ENCODE results near the gene TRAPPC12. TPM values are rescaled to one million over a fixed set of nuclear protein-coding genes. Genes with fewer than 3 reads are reported as not detected.

The TRAPPC12 gene
- total RNA-seq, 1 donor from 2014 or later, result 130 TPM

- peaks cover 8% of the 10 kb centered on the region for H3K27me3 Mint-ChIP-seq (ENCODE audit: unreplicated experiment)
- no peak overlapping the region for H3K27ac Mint-ChIP-seq (ENCODE audit: unreplicated experiment)
- TF ChIP-seq CTCF (IDR thresholded peaks at IDR 0.05; ENCODE audit: partially characterized antibody, unreplicated experiment), result no peak
- H3K4me3 Mint-ChIP-seq (ENCODE audit: unreplicated experiment), result no peak overlapping the region
- peaks cover 32% of the 10 kb centered on the region for H3K36me3 Mint-ChIP-seq (ENCODE audit: unreplicated experiment)
- H3K9me3 Mint-ChIP-seq (ENCODE audit: unreplicated experiment), result peaks cover 17% of the 10 kb centered on the region
- H3K4me1 Mint-ChIP-seq (ENCODE audit: low read depth, unreplicated experiment), result peaks cover 25% of the 10 kb centered on the region
- no peak for DNase-seq
Observed at GRCh38 chr2:3396920-3397559, 17.5 kb downstream of the TRAPPC12 start.

GRCh38 chr2:3398857-3399256 is 19.4 kb downstream of the TRAPPC12 start:
- no peak for DNase-seq
- Mint-ChIP-seq H3K27ac (ENCODE audit: unreplicated experiment) (peak overlapping the region; percentile 99), H3K27me3 (ENCODE audit: unreplicated experiment) (peaks cover 8% of the 10 kb centered on the region)

GRCh38 chr2:3399381-3399780 is 19.9 kb downstream of the TRAPPC12 start:
- peak overlapping the region; percentile 78 for H3K4me3 Mint-ChIP-seq (ENCODE audit: unreplicated experiment)
- H3K4me1 Mint-ChIP-seq (ENCODE audit: low read depth, unreplicated experiment), result peaks cover 30% of the 10 kb centered on the region
- H3K27me3 Mint-ChIP-seq (ENCODE audit: unreplicated experiment), result peaks cover 8% of the 10 kb centered on the region
- DNase-seq, result no peak
- peaks cover 30% of the 10 kb centered on the region for H3K36me3 Mint-ChIP-seq (ENCODE audit: unreplicated experiment)
- peaks cover 16% of the 10 kb centered on the region for H3K9me3 Mint-ChIP-seq (ENCODE audit: unreplicated experiment)
- peak; percentile 1 for TF ChIP-seq CTCF (IDR thresholded peaks at IDR 0.05; ENCODE audit: partially characterized antibody, unreplicated experiment)
- H3K27ac Mint-ChIP-seq (ENCODE audit: unreplicated experiment), result peak overlapping the region; percentile 99

More at GRCh38 chr2:3398857-3399256, 19.4 kb downstream of the TRAPPC12 start:
- peaks cover 16% of the 10 kb centered on the region for H3K9me3 Mint-ChIP-seq (ENCODE audit: unreplicated experiment)
- H3K4me3 Mint-ChIP-seq (ENCODE audit: unreplicated experiment), result peak overlapping the region; percentile 38
- H3K36me3 Mint-ChIP-seq (ENCODE audit: unreplicated experiment), result peaks cover 25% of the 10 kb centered on the region
- peaks cover 25% of the 10 kb centered on the region for H3K4me1 Mint-ChIP-seq (ENCODE audit: low read depth, unreplicated experiment)
- peak; percentile 25 for TF ChIP-seq CTCF (IDR thresholded peaks at IDR 0.05; ENCODE audit: partially characterized antibody, unreplicated experiment)

GRCh38 chr2:3399829-3400228 is 20.3 kb downstream of the TRAPPC12 start:
- Mint-ChIP-seq H3K9me3 (ENCODE audit: unreplicated experiment) (peaks cover 16% of the 10 kb centered on the region), H3K4me1 (ENCODE audit: low read depth, unreplicated experiment) (peaks cover 34% of the 10 kb centered on the region), H3K4me3 (ENCODE audit: unreplicated experiment) (peak overlapping the region; percentile 79), H3K36me3 (ENCODE audit: unreplicated experiment) (peaks cover 27% of the 10 kb centered on the region), H3K27me3 (ENCODE audit: unreplicated experiment) (peaks cover 8% of the 10 kb centered on the region), H3K27ac (ENCODE audit: unreplicated experiment) (peak overlapping the region; percentile 99)
- peak; percentile 65 for DNase-seq
- no peak for TF ChIP-seq CTCF (IDR thresholded peaks at IDR 0.05; ENCODE audit: partially characterized antibody, unreplicated experiment)

GRCh38 chr2:3403587-3404334 is 24.3 kb downstream of the TRAPPC12 start:
- no peak for TF ChIP-seq CTCF (IDR thresholded peaks at IDR 0.05; ENCODE audit: partially characterized antibody, unreplicated experiment)
- peak overlapping the region; percentile 13 for H3K27ac Mint-ChIP-seq (ENCODE audit: unreplicated experiment)

More at GRCh38 chr2:3403587-3404334, 24.3 kb downstream of the TRAPPC12 start:
- Mint-ChIP-seq H3K9me3 (ENCODE audit: unreplicated experiment) (peaks cover 10% of the 10 kb centered on the region), H3K36me3 (ENCODE audit: unreplicated experiment) (peaks cover 6% of the 10 kb centered on the region), H3K27me3 (ENCODE audit: unreplicated experiment) (peaks cover 8% of the 10 kb centered on the region), H3K4me1 (ENCODE audit: low read depth, unreplicated experiment) (peaks cover 44% of the 10 kb centered on the region), H3K4me3 (ENCODE audit: unreplicated experiment) (no peak overlapping the region)
- DNase-seq, result no peak

Measured in glutamatergic neuron (in vitro differentiated cells).